GM12874 (cell line): ENCODE results near the gene SCART1.

Source experiments
- CTCF ChIP-seq: IDR thresholded peaks from 2 replicates; pipeline ENCODE4 v1.5.1; 2011; ENCODE audit warnings: low read depth, mild to moderate bottlenecking, control low read depth, low read length, moderate library complexity; ENCODE audit not compliant: insufficient read depth

Gene SCART1

DNA sequence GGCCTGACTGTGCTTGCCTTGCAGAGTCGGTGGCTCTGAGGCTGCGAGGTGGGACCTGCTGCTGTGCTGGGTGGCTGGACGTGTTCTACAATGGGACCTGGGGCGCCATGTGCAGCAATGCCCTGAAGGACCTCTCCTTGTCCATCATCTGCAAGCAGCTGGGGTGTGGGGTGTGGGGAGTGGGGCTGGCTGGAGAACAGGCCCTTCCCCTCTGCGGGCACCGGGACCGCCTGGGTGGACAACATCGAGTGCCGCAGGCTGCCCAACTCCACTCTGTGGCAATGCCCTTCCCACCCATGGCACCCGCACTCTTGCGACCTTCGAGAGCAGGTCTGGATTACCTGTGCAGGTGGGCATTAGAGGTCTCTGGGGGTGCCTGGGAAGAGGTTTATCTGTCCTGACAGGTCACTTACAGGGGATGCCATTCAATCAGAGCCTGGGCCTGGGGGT, 10.9 kb downstream of the SCART1 start:
- no peak for TF ChIP-seq CTCF

- TF ChIP-seq CTCF = no peak
Observed at GRCh38 chr10:133465191-133465949, 11.6 kb downstream of the SCART1 start.

DNA sequence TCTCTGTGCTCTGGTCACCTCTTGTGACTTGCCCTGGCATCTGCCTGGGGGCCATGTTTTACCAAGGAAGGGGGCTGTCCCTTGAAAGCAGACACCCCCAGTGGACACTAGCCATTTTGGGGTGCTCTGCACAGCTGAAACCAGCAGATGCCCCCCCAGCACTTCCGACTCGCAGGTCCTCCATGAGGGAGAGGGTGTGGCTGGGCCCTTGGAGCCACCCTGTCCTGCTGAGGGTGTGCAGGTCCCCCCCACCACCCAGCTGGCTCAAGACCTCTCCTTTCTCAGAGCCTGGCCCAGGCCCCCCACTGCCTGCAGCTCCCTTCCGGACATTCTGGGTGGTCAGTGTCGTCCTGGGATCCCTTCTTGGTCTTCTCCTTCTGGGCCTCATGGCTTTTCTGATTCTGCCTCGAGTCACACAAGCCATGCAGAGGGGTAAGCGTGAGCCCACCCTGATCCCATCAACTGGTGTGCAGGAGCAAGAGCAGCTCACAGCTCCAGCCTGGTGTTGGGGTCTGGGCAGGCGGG, 12.3 kb downstream of the SCART1 start:
- no peak for TF ChIP-seq CTCF

DNA sequence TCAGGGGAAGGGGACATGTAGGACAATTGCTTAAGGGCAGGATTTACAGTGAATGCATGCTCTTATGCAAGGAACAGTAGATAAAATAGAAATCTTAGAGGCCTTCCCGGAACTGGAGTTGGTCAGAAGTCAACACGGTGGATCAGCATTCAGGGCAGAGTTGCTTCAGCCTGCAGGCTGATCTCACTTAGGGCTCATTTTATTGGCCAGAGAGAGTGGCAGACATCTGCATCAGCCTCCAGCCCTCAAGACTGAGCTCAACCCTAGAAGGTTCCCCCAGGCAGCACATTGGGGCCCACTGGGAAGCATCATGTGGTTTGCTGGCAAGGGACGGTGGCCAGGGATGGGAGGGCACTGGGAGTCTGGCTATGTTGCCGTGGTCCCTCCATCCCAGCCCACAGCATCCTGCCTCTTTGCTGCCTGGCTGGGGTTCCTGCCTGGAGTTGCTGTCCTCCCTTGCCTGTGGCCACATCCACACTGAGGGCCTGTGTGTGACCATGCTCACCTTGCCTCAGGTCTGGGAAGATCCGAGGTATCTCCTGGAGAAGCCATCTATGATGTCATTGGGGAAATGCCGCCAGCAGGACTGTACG, 13.0 kb downstream of the SCART1 start:
- TF ChIP-seq CTCF = no peak

GRCh38 chr10:133467286-133467911, 13.7 kb downstream of the SCART1 start:
- TF ChIP-seq CTCF = no peak

- no peak for TF ChIP-seq CTCF
Observed at GRCh38 chr10:133471300-133472109, 17.8 kb downstream of the SCART1 start.

DNA sequence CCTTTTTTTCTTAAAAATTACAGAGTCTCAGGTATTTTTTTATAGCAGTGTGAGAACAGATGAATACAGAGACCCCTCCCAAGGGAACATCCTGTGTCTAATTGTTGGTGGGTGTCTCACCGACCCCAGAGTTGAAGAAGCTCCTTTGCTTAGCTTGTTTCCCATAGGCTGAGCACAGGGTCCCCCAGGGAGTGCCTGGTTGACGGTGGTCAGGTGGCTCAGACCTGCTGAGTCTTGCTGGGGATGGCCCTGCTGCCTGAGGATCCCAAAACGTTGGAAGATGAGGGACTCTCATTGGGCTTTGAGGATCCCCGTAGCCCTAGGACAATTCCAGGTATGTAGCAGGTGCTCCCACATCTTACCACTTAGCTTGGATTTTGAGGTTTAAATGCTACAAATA, 19.5 kb downstream of the SCART1 start:
- TF ChIP-seq CTCF = no peak
